Measurements from ENCODE around the gene ATP1B4. TPM values are rescaled to one million over a fixed set of nuclear protein-coding genes. Genes with fewer than 3 reads are reported as not detected.

ATP1B4 gene
- total RNA-seq, 1 experiment from 2014 or later, result not detected

DNA sequence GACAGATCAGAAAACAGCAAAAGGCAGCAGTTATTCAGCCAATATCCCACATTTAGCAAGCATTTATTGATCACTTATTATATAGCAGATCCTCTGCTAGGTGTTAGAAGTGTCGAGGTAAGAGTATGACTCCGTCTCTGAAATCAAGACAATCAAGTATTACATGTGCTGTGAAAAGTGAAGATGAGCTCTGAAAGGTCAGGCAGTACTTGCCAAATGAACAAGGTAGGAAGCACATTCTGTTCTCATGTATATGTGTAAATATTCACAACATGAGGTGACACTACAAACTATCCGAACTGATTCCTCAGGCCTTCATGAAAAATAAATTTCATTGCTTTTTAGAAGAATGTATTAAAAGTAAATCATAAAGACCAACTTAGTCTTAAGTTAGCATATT, 15.3 kb downstream of the ATP1B4 start:
- no peak for DNase-seq (ENCODE audit: low read depth)

DNA sequence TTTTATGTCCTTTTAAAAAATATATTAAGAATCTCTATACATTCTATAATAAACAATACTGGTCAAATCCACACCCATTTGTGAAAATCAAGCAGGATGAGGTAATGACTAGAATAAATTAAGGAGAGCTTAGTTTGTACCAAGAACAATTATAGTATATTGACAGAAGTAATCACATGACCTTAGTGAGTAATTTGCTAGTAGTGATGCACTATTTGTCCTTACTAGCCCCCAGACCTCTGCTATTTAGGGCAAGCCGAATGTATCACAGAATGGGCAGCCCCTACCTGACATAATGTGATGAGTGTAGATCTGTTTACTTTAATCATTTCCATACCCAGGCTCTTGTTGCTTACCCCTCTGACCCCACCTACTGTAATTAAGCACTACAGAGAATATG, 15.8 kb downstream of the ATP1B4 start:
- no peak for DNase-seq (ENCODE audit: low read depth)

DNA sequence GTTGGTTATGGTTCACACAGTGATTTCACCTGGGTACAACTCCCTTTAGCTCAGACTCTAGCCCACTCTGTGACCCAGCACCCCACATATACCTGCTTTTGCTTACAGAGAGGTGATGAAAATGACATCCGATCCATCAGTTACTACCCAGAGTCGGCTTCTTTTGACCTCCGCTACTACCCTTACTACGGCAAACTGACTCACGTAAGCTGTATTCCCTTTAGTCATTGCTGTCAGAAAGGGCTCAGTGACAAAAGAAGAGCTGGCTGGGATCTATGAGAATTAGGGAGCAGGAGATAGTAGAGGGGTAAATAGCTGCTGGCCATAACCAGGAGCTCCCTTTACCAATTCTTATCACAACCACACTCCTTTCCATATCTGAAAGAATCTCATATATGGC, 16.7 kb downstream of the ATP1B4 start:
- no peak for DNase-seq (ENCODE audit: low read depth)

DNA sequence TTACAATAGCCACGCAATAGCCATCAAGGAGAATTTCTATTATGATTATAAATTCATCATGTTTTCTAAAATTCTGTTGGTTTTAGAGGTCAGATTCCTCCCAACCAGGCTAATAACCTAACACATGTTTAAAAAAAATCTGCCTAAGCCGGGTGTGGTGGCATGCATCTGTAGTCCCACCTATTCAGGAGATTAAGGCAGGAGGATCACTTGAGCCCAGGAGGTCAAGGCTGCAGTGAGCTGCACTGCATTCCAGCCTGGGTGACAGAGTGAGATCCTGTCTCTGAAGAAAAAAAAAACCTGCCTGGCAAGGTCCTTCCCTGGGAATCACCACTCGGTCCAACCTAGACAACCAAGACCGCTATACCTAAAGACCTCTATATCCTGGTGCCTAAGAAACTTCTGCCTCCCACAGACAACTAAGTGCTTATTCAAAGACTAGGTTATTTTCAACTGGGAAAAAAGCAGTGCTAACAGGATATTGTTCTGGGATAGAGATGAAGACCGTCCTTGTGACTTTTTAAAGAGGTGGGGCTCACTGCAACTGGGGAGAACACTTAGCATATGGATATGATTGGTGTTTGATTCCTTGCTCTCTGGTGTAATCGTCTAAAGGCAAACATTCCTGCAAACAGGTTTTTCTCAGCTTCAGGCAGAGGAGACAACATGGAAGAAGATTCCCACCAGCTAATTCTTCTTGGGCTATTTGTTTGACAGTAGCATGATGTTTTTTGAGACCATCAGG, 18.2 kb downstream of the ATP1B4 start:
- no peak for DNase-seq (ENCODE audit: low read depth)

DNA sequence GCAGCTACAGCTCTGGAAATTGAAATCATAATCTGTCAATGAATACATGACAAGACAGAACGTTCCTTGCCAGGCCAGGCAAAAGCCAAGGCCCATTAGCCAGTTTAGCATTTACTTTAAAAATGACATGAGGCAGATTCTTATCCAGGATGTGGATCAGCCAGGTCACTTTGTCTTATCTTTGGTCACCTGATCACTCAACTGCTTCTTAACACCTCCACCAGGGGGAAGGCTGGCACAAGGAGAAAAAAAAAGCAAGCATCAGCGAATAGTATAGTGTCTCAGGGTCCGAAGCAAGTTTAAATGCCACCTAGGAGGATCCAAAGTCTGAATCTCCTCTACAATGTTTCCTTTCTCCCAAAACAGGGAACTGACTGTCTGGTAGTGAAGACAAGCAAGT, 18.8 kb downstream of the ATP1B4 start:
- peak; percentile 14 for DNase-seq (ENCODE audit: low read depth)

DNA sequence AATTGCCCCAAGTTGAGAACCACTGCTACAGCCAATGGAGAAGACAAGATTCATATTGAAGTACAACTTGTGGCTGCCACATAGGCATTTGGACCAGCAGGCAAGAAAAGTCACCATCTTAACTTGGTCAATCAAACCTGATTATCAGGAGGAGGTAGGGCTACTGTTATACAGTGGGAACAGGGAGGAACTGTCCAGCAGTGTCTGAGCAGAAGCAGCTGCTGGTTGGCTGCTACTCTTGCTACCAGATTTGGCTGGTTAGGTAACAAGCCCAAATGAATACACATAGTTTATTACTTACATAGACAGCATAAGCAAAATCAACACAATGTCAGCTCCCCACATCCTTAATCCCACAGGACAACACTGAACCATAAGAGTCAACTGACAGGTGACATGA, 39.4 kb downstream of the ATP1B4 start:
- no peak for DNase-seq (ENCODE audit: low read depth)

DNA sequence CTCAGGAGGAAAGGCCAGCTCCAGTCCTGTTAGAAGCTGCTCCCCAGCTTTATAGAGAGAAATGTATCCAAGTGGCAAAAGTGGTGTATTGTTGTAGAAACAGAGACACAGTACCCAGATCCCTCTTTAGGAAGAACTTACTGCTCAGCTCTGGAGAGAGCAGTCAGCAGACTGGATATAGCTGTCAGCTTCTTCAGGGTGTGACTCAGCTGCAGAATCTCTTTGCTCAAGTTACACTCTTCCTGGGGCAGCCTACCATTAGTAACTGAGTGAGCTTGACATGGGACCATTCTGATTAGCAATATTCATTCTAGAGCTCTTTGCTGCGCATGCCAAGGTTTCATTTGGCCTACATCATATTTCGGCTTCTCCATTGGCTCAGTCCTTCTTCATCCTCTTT, 40.5 kb downstream of the ATP1B4 start:
- peak; percentile 4 for DNase-seq (ENCODE audit: low read depth)

DNA sequence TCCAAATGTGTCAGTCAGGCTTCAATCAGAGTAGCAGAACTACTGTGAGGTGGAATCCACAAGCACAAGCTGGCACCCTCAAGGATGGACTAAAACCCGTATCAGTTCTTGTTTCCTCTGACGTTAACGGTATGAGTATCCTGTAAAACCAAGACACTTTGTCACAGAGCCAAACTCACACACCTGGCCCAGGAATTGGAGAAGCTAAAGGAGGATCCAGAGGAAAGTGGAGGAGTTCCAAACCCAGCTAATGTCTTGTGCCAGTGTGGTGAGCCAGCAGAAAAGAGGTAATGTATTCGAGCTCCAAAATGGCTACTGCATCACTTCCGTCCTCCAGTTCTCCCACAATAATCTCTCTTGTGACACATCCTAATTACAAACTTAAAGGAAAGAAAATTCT, 44.7 kb downstream of the ATP1B4 start:
- DNase-seq (ENCODE audit: low read depth), result no peak

DNA sequence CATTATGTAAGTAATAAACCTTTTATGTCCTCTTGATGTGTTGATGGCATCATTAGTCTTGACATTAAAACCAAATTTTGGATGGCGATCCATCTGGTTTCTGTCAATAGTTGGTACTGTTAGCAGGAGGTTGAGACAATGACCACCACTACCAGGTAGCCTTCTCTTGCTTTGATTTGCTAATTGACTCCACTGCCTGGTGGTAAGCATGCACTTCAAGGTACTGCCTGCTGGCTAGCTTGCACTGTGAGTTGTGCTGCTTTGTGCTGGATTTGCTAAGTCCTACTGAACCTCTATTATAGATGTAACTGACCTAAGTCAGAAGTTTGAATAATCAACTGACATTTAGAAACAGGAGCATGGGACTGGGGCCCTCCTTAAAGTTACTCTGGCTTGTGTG, 46.3 kb downstream of the ATP1B4 start:
- DNase-seq (ENCODE audit: low read depth), result no peak

DNA sequence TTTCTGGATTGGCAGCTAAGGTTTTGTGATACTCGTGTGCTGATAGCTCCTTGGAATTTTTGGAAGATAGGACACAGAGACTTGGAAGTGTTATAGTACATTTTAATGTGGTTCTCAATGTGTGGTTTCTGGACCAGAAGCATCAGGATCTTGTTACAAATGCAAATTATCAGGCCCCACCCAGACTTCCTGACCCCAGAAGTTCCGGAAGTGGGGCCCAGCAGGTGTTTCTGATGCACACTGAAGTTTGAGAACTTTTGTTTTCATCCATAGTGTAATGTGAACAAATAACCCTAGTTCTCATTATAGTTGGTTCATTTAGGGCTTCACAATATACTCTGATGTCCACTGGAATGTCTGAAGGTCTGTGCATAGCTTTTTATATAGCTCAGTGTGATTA, 57.6 kb downstream of the ATP1B4 start:
- no peak for DNase-seq (ENCODE audit: low read depth)

DNA sequence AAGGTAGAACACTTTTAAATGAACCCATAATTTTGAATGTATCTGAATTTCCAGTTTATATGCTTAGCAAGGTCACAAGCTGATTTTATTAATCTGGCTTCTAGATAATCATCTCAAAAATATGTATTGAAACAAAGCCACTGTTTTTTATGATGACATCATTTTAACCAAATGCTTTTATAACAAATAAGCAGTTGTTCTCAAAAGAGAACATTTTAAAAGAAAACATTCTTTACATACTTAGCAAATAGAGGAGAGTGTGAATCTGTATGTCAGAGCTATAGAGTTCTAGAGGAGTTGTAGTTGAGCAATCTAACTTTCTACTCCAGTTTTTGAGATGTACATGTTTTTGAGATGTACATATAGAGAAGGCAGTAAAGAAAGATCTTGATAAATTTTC, 64.7 kb downstream of the ATP1B4 start:
- DNase-seq (ENCODE audit: low read depth), result no peak

DNA sequence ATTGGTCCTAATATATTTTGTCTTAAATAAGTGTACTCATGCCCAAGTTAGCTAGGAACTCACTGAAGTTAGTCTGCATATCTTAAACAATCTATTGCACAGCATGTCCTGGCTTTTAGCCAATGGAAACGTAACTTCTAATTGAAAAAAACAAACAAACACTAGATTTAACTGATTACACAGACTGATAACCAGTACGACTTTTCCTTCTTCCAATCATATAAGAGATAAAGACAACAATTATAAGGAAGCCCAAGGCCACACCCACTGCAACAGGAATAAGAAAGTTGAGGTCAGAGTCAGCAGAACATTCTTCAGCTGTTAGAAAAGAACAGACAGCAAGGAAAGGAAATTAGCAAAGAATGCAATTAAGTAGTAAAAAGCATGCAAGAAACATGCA, 66.4 kb downstream of the ATP1B4 start:
- DNase-seq (ENCODE audit: low read depth), result no peak

DNA sequence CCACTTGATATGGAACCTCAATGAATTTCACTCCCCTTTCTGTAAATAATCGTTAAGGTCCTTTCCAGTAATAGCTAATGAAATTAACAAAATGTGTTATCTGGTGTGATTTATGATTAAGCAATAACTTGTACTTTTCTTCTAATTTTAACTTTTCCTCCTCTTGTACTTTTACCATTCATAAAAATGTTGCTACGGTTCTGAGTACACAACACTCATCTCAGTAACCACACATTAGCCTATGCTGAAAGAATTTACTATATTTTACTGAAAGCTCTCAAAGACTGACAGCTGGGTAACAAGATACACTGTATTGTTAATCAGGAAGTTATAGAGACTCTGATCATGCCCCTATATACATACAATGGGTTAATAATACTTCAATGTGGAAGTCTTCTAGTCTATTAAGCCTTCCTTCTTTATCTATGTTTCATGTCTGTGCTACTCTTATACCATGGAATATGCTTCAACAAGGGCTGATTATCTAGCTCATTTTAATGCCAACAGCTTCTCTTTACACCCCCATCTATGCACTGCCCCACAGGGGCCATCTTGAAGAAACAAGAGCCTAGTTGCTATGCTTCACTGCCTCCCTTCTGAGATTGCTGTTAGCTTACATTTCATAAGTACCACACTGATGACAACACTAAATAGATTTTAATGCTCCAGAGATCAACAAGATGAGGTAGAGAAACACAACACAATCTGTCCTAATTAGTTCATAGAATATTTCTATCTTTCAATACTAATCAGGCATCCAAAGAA, 68.1 kb downstream of the ATP1B4 start:
- no peak for DNase-seq (ENCODE audit: low read depth)

Other genes starting within 250 kb of the ATP1B4 start
- gene RHOXF1, start 246.2 kb upstream of the ATP1B4 start, total RNA-seq (2014; rRNA removed; shearing (Covaris generic)), result not detected in 2 replicates
- gene RHOXF2, start 203.5 kb upstream of the ATP1B4 start, total RNA-seq (2014; rRNA removed; shearing (Covaris generic)), result not detected in 2 replicates
- 12.7 and 14.8 TPM in 2 replicates for gene ZBTB33, start 111.3 kb upstream of the ATP1B4 start, total RNA-seq (2014; rRNA removed; shearing (Covaris generic))
- gene TMEM255A, start 50.6 kb upstream of the ATP1B4 start, total RNA-seq (2014; rRNA removed; shearing (Covaris generic)), result 0.03 and 0.06 TPM in 2 replicates
- gene LAMP2, start 107.2 kb downstream of the ATP1B4 start, total RNA-seq (2014; rRNA removed; shearing (Covaris generic)), result 26.8 and 37.0 TPM in 2 replicates
- gene CUL4B, start 198.9 kb downstream of the ATP1B4 start, total RNA-seq (2014; rRNA removed; shearing (Covaris generic)), result 30.1 and 35.5 TPM in 2 replicates
- gene MCTS1, start 242.0 kb downstream of the ATP1B4 start, total RNA-seq (2014; rRNA removed; shearing (Covaris generic)), result 81.7 and 88.3 TPM in 2 replicates